Esophagus squamous epithelium (tissue), 4 donors: ENCODE results near the gene RFPL3.

ENCODE experiments used
- CTCF ChIP-seq, 6 experiments: fragments of 450-650 bp in 4 of 6; fragments of 200-600 bp in 2 of 6; sonication (generic) in 2 of 6; IDR thresholded peaks; one replicate each; pipeline ENCODE4 v1.5.1; 2016 to 2019; ENCODE audit warnings: antibody characterized with exemption in 6 of 6, mild to moderate bottlenecking in 4 of 6, moderate library complexity in 4 of 6
- POLR2A ChIP-seq, 4 donors: fragments of 450-650 bp; IDR thresholded peaks; one replicate each; pipeline ENCODE4 v1.6.1; 2017; ENCODE audit warnings: antibody characterized with exemption in 4 of 4, mild to moderate bottlenecking in 4 of 4, moderate library complexity in 3 of 4

GRCh38 chr22:32333141-32333768, 24.4 kb upstream of the RFPL3 start:
- no peak for TF ChIP-seq POLR2A (IDR thresholded peaks at IDR 0.05)
- no peak for TF ChIP-seq CTCF (IDR thresholded peaks at IDR 0.05)
